ENCODE results near the gene RAD21L1.

DNA sequence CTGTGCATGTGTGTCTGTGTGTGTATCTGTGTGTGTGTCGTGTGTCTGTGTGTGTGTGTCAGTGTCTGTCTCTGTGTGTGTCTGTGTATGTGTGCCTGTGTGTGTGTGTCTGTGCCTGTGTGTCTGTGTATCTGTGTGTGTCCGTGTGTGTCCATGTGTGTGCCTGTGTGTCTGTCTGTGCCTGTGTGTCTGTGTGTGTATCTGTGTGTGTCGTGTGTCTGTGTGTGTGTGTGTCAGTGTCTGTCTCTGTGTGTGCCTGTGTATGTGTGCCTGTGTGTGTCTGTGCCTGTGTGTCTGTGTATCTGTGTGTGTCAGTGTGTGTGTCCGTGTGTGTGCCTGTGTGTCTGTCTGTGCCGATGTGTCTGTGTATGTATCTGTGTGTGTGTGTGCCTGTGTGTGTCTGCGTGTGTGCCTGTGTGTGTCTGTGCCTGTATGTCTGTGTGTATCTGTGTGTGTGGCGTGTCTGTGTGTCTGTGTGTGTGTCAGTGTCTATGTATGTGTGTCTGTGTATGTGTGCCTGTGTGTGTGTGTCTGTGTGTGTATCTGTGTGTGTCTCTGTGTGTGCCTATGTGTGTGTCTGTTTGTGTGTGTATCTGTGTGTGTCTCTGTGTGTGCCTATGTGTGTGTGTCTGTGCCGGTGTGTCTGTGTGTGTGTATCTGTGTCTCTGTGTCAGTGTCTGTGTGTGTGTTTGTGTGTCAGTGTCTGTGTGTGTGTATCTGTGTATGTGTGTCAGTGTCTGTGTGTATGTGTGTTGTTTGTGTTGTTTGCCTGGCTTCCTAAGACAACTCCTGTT lies 51.9 kb downstream of the RAD21L1 start:
- TF ChIP-seq, protein P1, sequence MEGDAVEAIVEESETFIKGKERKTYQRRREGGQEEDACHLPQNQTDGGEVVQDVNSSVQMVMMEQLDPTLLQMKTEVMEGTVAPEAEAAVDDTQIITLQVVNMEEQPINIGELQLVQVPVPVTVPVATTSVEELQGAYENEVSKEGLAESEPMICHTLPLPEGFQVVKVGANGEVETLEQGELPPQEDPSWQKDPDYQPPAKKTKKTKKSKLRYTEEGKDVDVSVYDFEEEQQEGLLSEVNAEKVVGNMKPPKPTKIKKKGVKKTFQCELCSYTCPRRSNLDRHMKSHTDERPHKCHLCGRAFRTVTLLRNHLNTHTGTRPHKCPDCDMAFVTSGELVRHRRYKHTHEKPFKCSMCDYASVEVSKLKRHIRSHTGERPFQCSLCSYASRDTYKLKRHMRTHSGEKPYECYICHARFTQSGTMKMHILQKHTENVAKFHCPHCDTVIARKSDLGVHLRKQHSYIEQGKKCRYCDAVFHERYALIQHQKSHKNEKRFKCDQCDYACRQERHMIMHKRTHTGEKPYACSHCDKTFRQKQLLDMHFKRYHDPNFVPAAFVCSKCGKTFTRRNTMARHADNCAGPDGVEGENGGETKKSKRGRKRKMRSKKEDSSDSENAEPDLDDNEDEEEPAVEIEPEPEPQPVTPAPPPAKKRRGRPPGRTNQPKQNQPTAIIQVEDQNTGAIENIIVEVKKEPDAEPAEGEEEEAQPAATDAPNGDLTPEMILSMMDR (IDR thresholded peaks at IDR 0.05), result no peak
- no peak for TF ChIP-seq EZH2 (IDR thresholded peaks at IDR 0.05)
